GM18499 (cell line): ENCODE results near the gene SPIC.

Source experiments
- ATAC-seq: cut with Tn5 transposase; IDR thresholded peaks from one replicate; pipeline ENCODE4 v1.9.1; 2021; ENCODE audit warnings: moderate number of reproducible peaks; ENCODE audit not compliant: insufficient read depth, unreplicated experiment

Gene SPIC

DNA sequence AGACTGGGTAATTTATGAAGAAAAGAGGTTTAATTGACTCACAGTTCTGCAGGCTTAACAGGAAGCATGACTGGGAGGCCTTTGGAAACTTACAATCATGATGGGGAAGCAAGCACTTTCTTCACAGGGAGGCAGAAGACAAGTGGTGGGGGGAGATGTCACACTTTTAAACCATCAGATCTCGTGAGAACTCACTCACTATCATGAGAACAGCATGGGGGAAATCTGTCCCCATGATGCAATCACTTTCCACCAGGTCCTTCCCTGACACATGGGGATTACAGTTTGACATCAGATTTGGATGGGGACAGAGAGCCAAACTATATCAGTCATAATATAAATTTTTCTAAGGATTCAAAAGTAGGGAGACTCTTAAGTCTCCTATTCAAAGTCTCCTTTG, 46.0 kb downstream of the SPIC start:
- ATAC-seq = no peak

DNA sequence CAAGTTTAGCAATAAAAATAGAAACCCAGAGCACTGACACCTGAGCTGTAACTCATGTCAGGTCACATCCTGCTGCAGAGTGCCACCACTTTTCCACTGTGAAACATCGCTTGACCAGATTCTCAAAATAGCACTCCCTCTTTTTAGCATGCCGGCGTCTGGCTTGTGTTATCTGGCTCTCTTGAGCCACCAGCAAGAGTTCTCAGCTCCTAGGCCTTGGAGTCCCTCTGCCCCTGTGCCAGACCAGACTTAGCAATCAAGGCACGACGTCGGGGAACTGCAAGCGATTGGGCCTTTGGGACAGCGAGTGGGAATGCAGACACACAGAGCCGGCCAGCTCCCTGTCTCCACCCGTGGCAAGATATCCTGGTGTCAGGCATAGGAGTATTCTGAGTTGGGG, 52.5 kb downstream of the SPIC start:
- ATAC-seq = no peak

GRCh38 chr12:101536069-101536674, 61.0 kb downstream of the SPIC start:
- no peak for ATAC-seq
